DMS114 treated with DMSO at 0.1 percent for 48 hours (cell line): Measurements from ENCODE around the gene XKRX.

Experiments used
- DNase-seq: peaks from one replicate; lab custom pipeline; 2025; ENCODE audit not compliant: unreplicated experiment; lab: John Stamatoyannopoulos, UW

XKRX gene

GRCh38 chrX:100895365-100896075 is 33.2 kb downstream of the XKRX start:
- peak; percentile 27 for DNase-seq

DNA sequence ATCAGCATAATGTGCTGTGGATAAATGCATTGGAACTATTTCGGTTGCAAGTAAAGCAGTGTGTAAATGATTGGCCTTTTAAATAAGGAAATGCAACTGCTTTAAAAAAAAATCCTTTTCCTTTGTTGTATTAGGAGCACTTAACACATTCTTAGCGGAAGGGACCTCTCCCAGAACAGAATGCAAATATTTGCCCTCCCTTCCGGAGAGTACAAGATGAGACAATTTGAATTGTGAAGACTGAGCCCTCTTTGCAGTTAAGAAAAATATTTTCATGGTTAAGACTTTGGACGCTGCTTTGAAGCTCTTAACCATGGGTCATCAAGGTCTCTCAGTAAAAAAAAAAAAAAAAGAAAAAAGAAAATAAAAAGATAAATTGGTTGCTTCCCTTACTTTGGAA is 45.1 kb downstream of the XKRX start:
- DNase-seq = no peak

DNA sequence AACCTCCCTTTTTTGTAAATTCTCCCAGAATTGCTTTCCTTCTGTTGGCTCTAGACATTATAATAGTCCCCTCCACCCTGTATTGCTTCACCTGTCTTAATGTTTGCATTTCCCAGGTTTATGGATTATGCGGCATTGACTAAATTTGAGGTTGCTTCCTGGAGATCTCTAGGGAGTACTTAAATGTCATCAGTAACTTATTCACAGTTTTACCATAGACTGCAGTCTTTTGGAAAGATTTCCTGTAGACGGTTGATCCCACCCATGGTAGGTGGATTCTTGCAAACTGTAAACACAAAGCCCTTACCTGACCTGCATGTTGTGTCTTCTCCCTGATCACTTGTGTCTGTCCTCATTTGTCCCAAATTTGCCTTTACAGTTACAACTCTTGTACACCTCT is 48.3 kb downstream of the XKRX start:
- no peak for DNase-seq

- no peak for DNase-seq
These were observed 54.4 kb downstream of the XKRX start, which contains the start of gene NOX1 for GRCh38 chrX:100874325-100874724. Gene NOX1 (minus strand): TSS chrX:100874359. CDS start chrX:100874139, 220 bp downstream.

- no peak for DNase-seq
These were observed 56.8 kb downstream of the XKRX start for GRCh38 chrX:100871594-100872560.

DNA sequence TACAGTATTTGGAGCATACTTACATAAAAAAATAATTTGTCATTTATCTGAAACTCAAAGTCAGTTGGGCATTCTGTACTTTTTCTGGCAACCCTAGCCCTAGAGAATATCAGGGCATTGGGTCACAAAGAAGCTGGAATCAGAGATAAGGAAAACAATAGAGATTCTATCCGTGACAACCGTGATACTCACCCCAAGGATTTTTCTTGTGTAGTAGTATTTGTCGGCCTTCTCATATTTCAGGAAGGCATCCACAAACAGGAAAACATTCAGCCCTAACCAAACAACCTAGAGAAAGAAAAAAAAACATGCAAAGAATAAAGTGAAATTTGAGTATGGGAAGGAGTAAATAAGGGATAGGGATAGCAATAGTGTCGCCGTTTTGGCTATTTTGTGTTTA is 58.2 kb downstream of the XKRX start:
- no peak for DNase-seq

DNA sequence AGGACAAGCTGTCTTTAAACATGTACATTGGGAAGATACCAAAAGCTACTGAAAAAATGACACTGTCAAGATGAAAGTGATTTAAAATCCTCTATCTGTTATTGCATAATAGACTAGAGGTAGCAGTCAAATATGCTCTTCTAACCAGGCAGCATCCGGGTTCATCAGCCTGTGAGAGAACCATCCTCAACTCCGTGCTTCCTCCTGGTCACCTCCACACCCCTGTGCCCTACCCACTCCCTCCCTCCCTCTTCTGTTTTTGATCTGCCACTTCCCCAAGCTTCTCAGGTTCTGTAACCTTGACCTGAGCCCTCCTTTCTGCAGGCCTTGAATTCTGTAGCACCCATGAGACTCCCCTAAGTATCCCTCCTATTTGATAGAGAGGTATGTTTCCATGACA is 60.4 kb downstream of the XKRX start:
- DNase-seq = no peak

DNA sequence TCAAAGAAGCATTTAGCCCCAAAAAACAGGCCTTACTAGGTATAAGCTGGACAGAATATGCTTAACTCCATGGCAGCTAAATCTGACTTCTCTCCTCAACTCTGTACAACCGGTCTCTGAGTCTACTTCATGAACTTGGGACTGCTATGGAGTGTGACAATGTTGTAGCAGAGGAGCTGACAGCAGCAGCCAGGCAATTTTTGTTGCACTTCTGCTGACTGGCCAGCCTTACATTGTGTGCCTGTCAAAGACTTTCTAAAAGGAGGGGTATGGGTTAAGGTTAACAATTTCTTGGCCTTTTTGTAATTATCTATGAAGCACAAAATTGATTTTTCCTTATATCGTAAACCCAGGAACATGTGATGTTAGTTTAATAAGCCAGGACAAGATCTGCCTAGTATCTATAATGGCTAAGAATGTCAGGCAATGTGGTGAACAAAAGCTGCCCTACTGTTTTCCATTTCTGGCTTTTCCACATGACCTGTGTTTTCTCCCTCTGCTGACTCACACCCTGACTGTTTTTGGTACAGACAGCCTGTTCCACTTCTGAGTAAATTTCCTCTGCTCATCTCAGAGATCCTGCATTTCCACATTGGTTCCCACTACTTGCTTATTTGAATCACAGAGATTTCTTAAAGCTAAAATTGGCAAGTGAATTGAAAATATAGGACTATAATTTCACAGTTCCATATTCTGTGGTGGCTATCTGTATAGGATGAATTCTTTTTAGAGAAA is 63.9 kb downstream of the XKRX start:
- DNase-seq = no peak
